NCI-H128 (cell line): ENCODE results near the gene AP2A2.

Source experiments
- DNase-seq: peaks from one replicate; lab custom pipeline; 2025; ENCODE audit not compliant: unreplicated experiment; lab: John Stamatoyannopoulos, UW

Gene AP2A2

DNA sequence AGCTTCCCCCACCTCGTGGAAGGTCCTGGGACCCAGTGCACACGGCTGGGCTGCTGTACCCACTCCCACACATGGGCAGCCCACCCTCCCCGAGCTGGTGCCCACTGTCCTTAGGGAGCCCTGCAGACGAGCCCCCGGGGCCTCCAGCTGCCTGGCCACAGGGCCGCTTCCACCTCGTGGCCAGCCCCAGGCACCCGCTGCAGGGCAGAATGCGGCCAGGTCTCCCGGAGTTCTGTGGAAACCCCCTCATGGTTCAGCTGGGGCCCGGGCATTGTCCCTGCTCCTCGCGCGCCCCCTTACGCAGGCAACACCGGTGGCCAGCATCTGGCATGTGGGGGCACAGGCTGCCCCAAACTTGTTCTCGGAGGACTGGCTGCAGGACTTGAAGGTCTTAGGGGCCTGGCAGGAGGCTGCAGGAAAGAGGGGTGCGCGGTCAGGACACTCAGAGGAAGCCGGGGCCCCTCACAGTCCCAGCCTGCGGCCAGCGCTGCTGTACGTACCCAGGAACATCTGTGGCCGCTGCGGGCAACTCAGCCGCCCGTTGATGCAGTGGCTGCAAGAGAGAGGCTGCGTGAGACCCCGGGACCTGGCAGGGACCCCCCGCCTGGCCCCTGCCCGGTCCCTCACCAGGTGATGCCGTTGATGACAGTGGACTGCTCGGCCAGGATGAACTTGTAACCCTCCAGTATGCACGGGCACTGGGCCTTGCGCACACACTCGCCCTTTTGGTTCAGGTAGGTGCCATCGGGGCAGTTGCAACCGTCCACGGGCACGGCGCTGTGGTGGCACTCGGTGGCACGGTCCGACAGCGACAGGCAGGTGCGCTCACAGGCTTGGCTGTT is 101.2 kb downstream of the AP2A2 start:
- no peak for DNase-seq

DNA sequence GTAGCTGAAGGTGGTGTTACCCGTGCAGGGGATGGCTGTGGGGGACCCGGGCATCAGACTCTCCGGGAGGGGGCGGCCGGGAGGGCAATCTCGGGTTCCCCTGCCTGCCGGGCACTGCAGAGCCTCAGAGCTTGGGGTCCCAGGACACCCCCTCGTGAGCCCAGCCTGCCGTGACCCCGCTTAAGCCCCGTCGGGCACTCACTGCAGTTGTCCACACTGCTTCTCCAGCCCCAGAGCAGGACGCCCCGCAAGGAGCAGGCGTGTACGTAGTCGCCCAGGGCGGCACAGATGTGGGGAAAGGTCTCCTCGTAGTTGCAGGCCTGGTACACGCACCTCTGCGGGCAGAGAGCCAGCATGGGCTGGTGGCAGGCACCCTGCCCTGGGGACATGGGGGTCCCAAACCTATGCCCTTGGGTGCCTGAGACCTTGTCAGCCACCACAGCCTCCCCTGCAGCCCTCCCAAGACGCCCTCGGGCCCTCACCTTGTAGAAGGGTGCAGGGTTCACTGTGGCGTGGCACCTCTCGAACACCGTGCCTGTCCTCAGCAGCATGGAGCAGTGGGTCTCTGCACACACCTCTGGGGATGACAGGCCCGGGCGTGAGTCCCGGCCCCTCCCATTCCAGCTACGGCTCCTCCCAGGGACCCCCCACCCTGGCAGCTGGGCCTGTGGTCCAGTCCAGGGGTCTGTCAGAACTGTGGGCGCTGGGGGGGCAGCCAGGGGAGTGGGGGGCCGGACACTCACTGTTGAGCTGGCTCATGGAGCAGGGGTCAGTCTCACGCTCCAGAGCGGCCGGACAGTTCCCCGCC is 102.0 kb downstream of the AP2A2 start:
- DNase-seq, result no peak

DNA sequence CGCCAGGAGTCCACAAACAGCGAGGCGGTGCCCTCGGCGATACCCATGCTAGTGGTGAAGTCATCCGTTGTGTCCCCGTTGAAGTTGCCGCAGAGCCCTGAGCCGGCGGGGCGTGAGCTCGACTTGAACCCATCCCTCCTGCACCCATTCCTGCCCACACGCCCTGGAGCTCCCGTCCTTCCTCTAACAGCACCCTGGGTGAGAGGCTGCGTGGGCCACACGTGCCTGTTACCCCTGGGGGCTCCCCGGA is 102.5 kb downstream of the AP2A2 start:
- no peak for DNase-seq

DNA sequence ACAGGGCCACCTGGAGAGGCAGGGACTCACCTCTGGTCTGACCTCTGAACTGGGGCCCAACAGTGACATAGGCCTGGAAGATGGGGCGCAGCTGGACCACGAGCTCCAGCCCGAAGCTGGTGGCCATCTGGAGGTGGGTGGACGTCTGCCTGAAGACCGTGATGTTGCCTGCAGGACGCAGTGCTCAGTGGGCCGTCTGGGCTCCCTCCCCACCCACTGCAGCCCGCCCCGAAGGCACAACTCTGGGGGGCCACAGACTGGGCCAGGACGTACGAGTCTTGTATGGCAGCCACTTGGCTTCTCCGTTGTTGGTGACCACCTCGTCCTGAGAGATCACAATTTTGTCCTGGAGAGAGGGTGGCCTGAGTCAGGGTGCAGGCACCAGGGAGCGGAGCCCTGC is 102.9 kb downstream of the AP2A2 start:
- no peak for DNase-seq

DNA sequence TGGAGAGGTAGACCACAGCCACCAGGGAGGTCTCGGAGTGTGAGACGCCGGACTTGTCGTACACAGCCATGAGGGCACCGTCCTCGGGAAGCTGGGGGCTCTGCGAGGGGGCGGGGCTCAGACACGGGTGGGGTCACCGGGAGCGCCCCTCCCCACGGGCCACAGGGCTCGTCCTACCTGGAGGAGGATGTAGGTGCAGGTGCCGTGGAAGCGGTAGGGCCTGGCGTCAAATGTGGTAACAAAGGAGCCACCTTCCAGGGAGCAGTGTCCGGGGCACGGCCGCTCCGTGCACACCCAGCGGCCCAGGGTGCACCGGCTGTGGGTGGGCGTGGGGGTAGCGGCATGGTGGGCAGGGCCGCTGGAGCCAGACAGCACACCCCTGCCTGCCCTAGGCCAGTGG is 103.4 kb downstream of the AP2A2 start:
- no peak for DNase-seq

DNA sequence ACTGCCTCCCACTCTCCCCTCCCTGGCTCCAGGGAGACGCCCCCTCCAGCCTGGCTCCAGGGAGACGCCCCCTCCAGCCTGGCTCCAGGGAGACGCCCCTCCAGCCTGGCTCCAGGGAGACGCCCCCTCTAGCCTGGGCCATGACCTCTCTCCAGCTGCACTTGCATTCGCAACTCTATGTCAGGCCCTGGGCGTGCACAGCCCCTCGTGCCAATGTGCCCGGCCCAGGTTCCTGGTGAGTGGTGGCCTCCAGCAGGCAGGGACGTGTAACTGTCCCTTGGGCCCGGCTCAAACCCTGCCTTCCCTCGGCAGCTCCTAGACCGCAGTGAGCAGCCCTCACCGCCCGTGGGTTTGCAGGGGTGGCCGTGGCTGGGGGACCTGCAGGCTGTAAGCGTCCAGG is 104.0 kb downstream of the AP2A2 start:
- no peak for DNase-seq

DNA sequence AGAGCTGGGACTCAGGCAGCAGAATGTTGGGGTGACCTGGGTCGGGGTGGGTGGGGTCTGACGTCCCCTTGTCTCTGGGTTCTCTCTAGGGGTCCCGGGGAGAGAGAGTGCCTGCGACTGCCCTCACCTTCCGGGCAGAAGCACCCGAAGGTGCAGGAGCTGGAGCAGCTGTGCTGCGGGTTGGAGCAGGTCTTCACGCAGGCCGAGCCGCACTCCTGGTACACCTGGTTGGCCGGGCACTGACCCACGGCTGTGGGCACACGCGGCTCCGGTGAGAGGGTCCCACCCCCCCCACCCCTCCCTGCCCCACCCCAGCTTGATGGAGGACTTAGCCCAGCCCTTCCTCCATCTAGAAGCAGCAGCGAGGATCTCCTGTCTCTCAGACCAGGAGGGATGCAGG is 104.4 kb downstream of the AP2A2 start:
- no peak for DNase-seq

DNA sequence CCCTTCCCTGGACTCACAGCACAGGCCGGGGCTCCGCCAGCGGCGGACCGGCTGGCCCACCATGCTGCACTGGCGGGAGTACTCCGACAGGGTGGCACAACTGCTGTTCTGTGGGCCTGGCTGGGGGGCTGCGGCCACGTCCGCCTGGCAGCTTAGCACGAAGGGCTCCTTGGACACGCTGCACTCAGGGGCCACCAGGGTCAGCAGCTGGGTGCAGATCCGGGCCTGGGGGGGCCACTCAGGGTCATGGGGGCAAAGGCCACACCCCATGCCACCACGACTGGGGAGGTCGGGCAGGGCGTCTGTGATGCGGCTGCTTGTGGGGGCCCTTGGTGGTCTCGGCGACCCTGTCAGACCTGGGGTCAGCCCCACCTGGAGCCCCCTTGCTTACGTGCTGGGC is 104.9 kb downstream of the AP2A2 start:
- no peak for DNase-seq

DNA sequence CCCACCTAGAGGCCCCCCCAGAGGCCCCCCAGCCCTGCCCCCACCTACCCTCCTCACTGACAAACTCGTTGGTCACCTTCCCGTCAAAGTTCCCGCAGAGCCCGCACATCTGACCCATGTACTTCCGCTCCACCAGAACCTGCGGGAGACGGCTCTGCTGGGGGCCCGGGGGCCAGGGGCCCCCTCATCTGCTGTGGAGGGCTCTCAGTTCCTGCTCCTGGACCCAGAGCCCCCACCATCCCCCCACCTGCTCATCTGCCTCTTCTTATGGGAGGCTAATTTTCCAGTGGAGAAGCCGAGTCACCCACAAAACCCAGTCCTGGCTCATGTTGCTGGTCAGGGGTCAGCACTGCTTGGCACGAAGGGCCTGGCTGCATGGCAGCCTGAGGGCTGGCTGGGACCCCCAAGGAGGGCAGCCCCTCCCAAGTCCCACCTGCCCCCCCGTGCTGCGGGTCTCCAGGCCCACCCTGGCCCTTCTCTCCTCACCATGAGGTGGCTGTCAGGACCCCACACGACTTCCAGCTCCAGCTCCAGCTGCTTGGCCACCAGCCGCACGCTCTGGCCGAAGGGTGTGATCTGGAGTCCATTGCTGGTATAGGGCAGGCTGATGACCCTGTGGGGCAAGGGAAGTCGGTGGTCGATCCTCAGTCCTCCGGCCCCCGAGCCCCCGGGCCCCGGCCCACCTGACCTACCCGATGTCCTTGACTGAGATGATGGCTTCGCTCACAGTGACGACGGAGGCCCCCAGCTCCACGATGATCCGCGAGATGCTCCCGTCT is 105.6 kb downstream of the AP2A2 start:
- DNase-seq, result no peak

DNA sequence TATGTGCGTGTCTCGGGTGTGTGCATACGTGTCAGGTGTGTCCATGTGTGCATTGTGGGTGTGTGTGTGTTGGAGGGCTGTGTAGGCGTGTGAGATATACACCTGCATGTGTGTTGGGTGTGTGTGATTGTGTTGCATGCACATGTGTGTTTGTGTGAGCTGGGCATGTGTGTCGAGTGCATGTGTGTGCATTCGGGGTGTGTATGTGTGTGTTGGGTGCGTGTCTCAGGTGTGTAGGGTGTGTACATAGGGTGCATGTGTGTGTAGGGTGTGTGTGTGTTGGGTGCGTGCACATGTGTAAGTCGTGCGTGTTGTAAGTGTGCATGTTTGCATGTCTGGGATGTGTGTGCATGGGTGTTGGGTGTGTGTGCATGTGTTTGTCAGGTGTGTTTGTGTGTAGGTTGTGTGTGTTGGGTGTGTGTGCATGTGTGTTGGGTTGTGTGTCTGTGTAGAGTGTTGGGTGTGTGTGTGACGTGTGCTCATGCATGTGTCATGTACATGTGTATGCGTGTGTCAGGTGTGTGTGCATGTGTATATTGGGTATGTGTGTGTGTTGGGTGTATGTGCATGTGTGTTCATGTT is 106.7 kb downstream of the AP2A2 start:
- no peak for DNase-seq

DNA sequence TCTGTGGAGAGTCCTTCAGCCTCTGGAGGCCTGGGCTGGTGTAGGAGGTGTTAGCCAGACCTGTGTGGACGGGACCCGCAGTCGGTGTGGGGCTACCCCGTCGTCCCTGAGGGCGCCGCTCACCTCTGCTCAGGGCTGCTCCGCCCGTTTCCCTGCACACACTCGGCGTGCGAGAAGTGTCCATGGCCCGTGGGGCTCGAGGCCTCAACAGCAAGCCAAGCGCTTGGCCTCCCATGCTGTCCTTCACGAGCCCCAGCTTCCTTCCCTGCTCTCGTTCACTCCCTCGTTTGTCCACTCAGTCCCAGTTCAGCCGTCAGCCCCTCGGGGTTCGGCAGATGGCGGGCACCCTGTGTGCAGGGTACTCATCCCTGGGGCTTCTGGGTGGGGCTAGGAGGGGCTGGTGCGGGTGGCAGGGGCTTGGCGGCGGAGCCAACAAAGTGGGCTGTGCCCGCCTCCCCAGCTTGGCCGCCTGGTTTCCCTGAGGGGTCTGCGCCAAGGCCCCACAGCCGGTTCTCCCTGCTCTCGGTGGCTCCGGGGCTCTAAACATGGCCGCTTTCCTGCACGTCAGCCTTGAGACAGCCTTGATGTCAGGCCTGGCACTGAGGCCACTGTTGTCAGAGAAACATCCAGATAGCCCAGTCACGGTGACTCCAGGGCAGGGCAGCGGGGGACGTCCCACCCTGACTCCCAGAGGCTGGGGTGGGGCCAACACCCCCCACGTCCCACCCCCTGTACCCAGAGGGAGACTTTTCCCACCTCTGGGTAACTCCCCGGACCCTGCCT is 107.5 kb downstream of the AP2A2 start:
- DNase-seq, result no peak

DNA sequence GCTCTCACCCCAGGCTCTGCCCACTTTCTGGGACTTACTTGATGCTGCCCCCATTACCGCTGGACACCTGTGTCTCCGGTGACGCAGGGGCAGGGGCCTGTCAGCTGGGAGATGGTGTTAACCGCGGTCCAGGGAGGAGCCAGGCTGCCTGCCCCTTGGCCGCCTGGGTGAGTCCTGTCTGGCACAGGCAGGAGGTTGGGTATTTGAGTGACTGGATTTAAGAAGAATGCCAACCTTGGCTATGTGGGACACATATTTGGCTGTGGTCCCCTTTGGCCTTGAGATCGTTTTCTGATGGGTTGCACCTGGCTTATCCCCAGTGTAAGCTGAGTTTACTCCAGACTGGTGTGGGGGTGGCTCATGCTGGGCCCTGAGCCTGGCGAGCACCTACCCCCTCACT is 108.3 kb downstream of the AP2A2 start:
- DNase-seq, result no peak

DNA sequence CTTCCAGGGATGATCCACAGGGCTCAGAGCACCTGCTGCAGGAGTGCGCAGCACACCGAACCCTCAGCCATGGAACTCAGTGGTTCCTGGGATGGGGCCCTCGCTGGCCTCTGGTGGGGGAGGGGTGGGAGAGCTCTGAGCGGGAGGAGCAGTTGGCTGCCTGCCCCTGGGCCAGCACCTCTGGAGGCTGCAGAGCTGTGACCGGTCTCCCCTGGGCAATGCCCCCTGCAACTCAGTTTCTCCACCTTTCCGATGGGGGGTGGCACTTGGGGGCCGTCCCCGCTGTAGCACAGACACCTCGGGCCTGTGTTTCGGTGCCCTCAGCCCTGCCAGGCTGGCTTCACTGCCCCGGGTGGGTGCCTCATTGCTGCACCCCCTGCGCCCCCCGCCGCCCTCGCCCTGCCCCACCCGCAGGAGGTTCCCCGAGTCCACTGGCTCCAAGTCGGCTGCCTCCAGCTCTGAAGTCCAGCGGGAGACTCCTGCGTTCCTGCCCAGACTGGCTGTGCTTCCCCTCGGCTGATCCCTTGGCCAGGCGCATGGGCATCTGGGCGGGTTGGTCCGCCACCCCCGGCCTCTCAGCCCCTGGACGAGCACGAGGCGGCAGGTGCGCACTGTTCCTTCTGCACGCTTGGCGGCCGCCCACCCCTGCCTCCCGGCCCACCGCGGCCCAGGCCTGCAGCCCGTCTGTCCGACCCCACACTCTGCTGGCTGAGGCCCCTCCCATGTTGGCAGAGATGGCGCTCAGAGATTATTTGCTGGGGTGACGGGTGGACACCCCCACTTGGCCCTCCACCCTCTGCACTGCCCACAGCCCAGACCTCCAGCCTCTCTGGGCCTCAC is 109.0 kb downstream of the AP2A2 start:
- DNase-seq, result no peak

DNA sequence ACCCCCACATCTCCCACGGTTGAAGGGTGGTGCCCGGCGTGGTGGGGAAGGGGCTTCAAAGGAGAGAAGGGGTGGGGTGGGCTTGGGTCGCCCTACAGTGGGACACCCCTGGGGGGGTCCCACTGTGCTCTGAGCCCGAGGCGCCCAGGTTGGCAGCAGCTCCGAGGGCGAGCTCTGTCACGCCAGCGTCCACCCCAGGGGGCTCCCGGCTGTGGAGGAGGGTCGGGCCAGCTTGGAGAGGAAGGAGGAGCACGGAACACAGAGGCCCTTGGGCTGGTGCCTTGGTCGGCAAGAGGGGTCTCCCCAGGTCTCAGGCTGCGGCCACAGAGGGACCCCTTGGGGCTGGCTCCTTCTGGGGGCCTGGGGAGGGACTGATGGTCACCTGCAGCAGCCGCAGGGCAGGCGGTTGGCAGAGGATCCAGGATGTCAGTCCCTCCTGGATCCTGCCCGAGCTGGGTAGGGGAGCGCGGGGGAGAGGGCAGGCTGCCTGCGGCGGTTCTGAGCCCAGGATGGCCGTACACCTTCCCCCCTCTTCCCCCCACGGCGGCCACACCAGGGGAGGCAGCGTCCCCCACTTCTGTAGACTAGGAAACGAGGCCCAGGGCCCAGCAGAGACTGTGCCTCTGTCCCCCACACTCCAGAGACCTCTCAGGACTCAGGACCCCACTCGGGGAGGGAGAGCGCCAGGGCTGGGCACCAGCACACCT is 110.1 kb downstream of the AP2A2 start:
- DNase-seq, result no peak

DNA sequence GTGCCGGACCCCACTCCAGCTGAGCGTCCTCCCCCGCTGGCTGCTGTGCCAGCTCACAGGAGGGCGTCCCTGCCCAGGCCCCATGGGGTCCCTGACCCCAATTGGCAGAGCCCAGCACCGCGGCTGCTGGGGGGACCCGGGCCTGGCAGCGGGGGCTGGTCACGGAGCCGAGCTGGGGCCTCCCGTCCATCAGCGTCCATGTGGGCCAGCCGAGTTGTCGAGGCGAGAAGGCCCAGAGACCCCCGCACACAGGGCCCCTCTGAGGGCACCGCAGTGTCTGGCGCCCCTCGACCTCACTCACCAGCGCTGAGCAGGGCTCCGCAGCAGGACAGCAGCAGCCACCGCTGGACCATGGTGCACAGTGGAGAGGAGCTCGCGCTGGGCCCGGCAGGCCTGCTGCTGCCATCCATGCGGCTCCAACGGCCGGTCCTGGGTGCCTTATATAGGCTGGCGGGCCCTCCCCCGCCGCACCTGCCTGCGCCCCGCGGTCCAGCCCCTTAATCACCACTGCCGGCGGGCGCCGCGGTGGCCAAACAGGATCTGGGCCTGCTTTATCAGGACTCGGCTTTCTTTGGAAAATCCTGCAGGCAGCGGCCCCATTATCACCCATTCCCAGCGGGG is 110.7 kb downstream of the AP2A2 start, which contains the start of gene MUC6:
TSS of gene MUC6 (minus strand) at position 416 of the 621 bp plus-strand sequence. CDS start at position 353, 63 bp downstream.
- no peak for DNase-seq

DNA sequence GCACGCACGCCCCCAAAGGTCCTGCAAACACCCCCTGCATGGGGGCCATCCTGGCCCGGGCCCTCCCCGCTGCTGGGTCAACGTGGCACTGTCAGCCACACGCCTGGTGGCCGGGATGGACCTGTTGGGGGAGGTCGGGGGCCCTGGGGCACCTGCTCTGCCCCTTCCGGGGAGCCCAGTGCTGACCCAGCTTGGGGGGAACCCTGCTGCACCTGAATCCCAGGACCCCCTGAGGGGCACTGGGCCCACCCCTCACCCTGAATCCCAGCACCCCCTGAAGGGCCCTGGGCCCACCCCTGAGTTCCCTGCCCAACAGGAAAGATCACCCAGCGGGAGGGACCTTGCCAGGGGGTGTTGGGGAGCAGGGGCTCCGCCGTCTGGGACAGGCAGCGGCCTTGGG is 111.3 kb downstream of the AP2A2 start:
- no peak for DNase-seq

DNA sequence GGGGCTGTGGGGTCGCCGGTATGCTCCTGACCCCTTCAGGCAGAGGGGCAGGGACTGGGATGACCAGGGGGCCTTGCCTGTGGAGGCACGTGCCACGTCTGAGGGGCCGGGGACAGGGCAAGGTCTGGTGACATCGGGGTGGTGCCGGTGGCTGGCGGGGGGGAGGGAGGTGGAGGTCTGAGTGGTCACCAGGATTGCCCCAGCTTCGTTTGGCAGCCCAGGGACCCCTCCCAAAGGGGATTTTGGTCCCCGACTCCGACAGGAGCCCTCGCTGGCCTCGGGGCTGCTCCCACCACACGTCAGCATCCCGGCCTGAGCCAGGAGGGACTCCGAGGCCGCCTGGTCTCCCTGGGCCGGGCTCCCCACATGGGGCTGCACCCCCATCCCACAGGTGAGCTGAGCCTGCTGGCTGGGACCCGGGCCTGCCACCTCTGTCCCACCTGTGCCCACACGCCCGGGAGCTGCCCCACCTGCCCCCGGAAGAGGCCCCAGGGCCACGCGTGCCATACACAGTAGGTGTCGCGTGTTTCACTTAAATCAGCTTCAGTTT is 111.9 kb downstream of the AP2A2 start:
- no peak for DNase-seq

DNA sequence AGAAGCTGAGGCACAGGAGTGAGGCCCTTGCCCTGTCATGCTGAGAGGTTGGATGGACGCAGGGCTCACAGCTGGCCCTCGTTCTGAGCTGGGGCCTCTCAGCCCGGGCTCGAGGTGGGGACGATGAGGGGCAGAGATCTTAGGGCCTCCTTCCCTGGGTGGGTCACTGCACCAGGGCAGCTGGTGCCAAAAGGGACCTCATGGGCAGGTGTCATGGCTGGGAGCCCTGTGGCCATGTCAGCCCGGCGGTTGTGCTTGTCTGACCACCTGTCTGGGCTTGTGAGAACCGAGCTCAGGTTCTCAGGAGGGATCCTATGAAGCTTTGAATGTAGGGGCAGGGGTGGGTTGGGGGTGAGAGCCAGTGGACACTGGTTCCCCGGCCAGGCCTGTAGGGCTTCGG is 112.7 kb downstream of the AP2A2 start:
- no peak for DNase-seq
